SK-N-SH (cell line): ENCODE measurements around the gene GALNT13.

Source experiments
- EP300 ChIP-seq, 2 experiments: IDR thresholded peaks; 2 replicates each; pipeline versions ENCODE4 v1.4.0 to v1.6.1; 2012; ENCODE audit warnings: borderline replicate concordance in 1 of 2, low read depth in 1 of 2, low read length in 1 of 2
- GABPA ChIP-seq: IDR thresholded peaks from 2 replicates; pipeline ENCODE4 v1.4.0; 2012; ENCODE audit warnings: low read depth, mild to moderate bottlenecking
- GATA2 ChIP-seq: sonication (generic); formaldehyde crosslinking; IDR thresholded peaks from 2 replicates; pipeline ENCODE4 v1.5.0; 2020; ENCODE audit warnings: mild to moderate bottlenecking, missing genetic modification reagents
- JUND ChIP-seq: IDR thresholded peaks from 2 replicates; pipeline ENCODE4 v1.4.0; 2012
- POLR2AphosphoS5 ChIP-seq: IDR thresholded peaks from 2 replicates; pipeline ENCODE4 v1.6.1; 2012; ENCODE audit warnings: low read depth, low read length
- RAD21 ChIP-seq: IDR thresholded peaks from 2 replicates; pipeline ENCODE4 v1.6.1; 2012; ENCODE audit warnings: mild to moderate bottlenecking, low read length
- REST ChIP-seq: IDR thresholded peaks from 2 replicates; pipeline ENCODE4 v1.6.1; 2012; ENCODE audit warnings: mild to moderate bottlenecking, low read depth, low read length, moderate library complexity
- SIN3A ChIP-seq: IDR thresholded peaks from 2 replicates; pipeline ENCODE4 v1.6.1; 2012; ENCODE audit warnings: low read depth, mild to moderate bottlenecking, low read length, moderate library complexity, borderline replicate concordance
- SMC3 ChIP-seq: IDR thresholded peaks from 2 replicates; pipeline ENCODE4 v1.6.1; 2012; ENCODE audit warnings: low read depth, low read length, improper control_type of control experiment
- TEAD4 ChIP-seq: IDR thresholded peaks from 2 replicates; pipeline ENCODE4 v1.4.0; 2012; ENCODE audit warnings: mild to moderate bottlenecking, borderline replicate concordance; ENCODE audit not compliant: insufficient read depth
- TF ChIP-seq, protein P1 (sequence below): fragments of 200-600 bp; sonication (generic); IDR thresholded peaks from 2 replicates; pipeline ENCODE4 v1.6.1; 2017; ENCODE audit warnings: antibody characterized with exemption, mild to moderate bottlenecking, moderate library complexity
- TF ChIP-seq, protein P2 (sequence below): IDR thresholded peaks from 2 replicates; pipeline ENCODE4 v1.4.0; 2012; ENCODE audit warnings: low read depth, borderline replicate concordance
- TF ChIP-seq, protein P3 (sequence below): fragments of 150-350 bp; IDR thresholded peaks from 2 replicates; pipeline ENCODE4 v1.6.1; 2017; ENCODE audit warnings: antibody characterized with exemption, low read length, low read depth, borderline replicate concordance
- TF ChIP-seq, protein P4 (sequence below): IDR thresholded peaks from 2 replicates; pipeline ENCODE4 v1.4.0; 2012; ENCODE audit warnings: low read depth

DNA sequence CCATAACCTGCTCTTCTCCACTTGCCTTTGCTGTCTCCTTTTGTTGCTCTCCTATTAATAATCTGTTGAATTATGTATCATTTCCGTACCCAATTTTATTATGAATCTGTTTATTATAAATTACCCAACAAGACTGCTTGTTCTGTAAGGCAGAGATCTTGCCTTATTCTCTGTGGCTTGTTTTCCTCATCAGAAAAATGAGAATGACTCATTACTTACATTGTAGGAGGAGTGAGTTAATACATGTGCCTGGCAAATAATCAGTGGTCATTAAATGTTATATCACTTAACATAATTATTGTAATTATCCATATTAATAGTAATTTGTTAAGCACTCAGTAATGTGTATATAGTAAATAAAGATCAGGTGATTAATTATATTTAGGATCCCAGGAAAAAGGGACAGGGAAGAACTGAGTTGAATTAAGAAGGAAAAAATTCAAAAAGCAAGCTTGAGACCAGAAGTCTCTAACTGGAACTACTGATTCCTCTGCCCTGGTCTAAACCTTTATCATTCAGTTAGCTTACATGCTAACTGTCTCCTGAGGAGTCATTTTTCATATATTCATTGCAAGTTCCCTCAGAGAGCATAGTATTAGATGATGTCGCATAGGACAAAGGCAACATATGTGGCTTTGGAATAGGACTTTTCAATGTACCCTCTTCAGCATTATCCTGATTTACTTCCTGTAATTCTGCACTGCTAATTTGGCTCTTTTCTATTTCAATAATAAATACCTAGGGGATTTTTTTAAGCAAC lies 335.7 kb downstream of the GALNT13 start:
- no peak for TF ChIP-seq POLR2AphosphoS5
- TF ChIP-seq SMC3, result no peak
- TF ChIP-seq, protein P1, sequence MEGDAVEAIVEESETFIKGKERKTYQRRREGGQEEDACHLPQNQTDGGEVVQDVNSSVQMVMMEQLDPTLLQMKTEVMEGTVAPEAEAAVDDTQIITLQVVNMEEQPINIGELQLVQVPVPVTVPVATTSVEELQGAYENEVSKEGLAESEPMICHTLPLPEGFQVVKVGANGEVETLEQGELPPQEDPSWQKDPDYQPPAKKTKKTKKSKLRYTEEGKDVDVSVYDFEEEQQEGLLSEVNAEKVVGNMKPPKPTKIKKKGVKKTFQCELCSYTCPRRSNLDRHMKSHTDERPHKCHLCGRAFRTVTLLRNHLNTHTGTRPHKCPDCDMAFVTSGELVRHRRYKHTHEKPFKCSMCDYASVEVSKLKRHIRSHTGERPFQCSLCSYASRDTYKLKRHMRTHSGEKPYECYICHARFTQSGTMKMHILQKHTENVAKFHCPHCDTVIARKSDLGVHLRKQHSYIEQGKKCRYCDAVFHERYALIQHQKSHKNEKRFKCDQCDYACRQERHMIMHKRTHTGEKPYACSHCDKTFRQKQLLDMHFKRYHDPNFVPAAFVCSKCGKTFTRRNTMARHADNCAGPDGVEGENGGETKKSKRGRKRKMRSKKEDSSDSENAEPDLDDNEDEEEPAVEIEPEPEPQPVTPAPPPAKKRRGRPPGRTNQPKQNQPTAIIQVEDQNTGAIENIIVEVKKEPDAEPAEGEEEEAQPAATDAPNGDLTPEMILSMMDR, result no peak
- no peak for TF ChIP-seq RAD21
- TF ChIP-seq, protein P2, sequence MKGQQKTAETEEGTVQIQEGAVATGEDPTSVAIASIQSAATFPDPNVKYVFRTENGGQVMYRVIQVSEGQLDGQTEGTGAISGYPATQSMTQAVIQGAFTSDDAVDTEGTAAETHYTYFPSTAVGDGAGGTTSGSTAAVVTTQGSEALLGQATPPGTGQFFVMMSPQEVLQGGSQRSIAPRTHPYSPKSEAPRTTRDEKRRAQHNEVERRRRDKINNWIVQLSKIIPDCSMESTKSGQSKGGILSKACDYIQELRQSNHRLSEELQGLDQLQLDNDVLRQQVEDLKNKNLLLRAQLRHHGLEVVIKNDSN, result no peak
- TF ChIP-seq JUND, result no peak
- no peak for TF ChIP-seq TEAD4
- TF ChIP-seq, protein P3, sequence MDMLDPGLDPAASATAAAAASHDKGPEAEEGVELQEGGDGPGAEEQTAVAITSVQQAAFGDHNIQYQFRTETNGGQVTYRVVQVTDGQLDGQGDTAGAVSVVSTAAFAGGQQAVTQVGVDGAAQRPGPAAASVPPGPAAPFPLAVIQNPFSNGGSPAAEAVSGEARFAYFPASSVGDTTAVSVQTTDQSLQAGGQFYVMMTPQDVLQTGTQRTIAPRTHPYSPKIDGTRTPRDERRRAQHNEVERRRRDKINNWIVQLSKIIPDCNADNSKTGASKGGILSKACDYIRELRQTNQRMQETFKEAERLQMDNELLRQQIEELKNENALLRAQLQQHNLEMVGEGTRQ, result no peak
- TF ChIP-seq GATA2 (CRISPR knock-in tag), result no peak
- no peak for TF ChIP-seq EP300 (IDR thresholded peaks at IDR 0.05; ENCODE audit: borderline replicate concordance in 1 of 2, low read depth in 1 of 2, low read length in 1 of 2)
- TF ChIP-seq, protein P4, sequence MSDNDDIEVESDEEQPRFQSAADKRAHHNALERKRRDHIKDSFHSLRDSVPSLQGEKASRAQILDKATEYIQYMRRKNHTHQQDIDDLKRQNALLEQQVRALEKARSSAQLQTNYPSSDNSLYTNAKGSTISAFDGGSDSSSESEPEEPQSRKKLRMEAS, result no peak
- no peak for TF ChIP-seq REST
- TF ChIP-seq SIN3A, result no peak
- no peak for TF ChIP-seq GABPA
